MCF 10A (cell line): ENCODE results near the gene SARM1. TPM values are rescaled to one million over a fixed set of nuclear protein-coding genes. Genes with fewer than 3 reads are reported as not detected.

Source experiments
- BruUV-seq: library from RNA; stranded (reverse); fragments of 400-500 nt; replicated peaks from 2 replicates; lab custom pipeline; 2021; lab: Mats Ljungman, UMichigan
- CTCF ChIA-PET: fragments of 300-600 bp; sonication (Branson Sonifier 250); formaldehyde crosslinking; extraction: SDS; loops from one replicate; lab custom pipeline; 2021; ENCODE audit warnings: antibody characterized with exemption, inconsistent platforms; lab: Yijun Ruan, JAX
- POLR2A ChIA-PET: fragments of 300-600, 350-650 bp; sonication (Branson Sonifier 250); formaldehyde crosslinking; extraction: SDS; loops from one replicate; lab custom pipeline; 2020; ENCODE audit warnings: antibody characterized with exemption, inconsistent platforms; lab: Yijun Ruan, JAX
- DNase-seq: peaks from one replicate; pipeline ENCODE4 v3.0.0-alpha.2; 2018; ENCODE audit not compliant: unreplicated experiment
- H3K27ac Mint-ChIP-seq: one replicate; pipeline ENCODE4 v1.8.0; 2022; ENCODE audit warnings: mild to moderate bottlenecking, low read depth, mixed read lengths; ENCODE audit not compliant: unreplicated experiment
- H3K27me3 Mint-ChIP-seq: one replicate; pipeline ENCODE4 v1.8.0; 2022; ENCODE audit warnings: mixed read lengths; ENCODE audit not compliant: insufficient read depth, unreplicated experiment
- H3K36me3 Mint-ChIP-seq: one replicate; pipeline ENCODE4 v1.8.0; 2022; ENCODE audit warnings: mild to moderate bottlenecking, moderate library complexity, mixed read lengths; ENCODE audit not compliant: insufficient read depth, unreplicated experiment
- H3K4me1 Mint-ChIP-seq: one replicate; pipeline ENCODE4 v1.8.0; 2022; ENCODE audit warnings: mixed read lengths; ENCODE audit not compliant: insufficient read depth, unreplicated experiment
- H3K4me3 Mint-ChIP-seq: one replicate; pipeline ENCODE4 v1.8.0; 2022; ENCODE audit warnings: mild to moderate bottlenecking, moderate library complexity, mixed read lengths; ENCODE audit not compliant: unreplicated experiment
- H3K9me3 Mint-ChIP-seq: one replicate; pipeline ENCODE4 v1.8.0; 2022; ENCODE audit warnings: mixed read lengths; ENCODE audit not compliant: unreplicated experiment
- CTCF ChIP-seq: fragments of 200-600 bp; IDR thresholded peaks from one replicate; pipeline ENCODE4 v1.8.0; 2022; ENCODE audit warnings: antibody characterized with exemption, mild to moderate bottlenecking; ENCODE audit not compliant: unreplicated experiment
- intact Hi-C: fragments of 100-400 bp; cut with micrococcal nuclease; formaldehyde crosslinking; loops from 2 replicates; pipeline ENCODE4 v1.14.1; 2022
- total RNA-seq: library from RNA; stranded (reverse); gene quantifications from 2 replicates; pipeline ENCODE4 v1.2.3, GENCODE V29; 2022

SARM1 gene
- total RNA-seq, 1 experiment from 2014 or later = 0.63 TPM

- H3K27me3 Mint-ChIP-seq = no peaks in the 10 kb centered on the region
- peaks cover 23% of the 10 kb centered on the region for H3K4me1 Mint-ChIP-seq
- ChIA-PET CTCF (interaction anchor here (0.6 to 2.4 kb wide), 3 partner anchors 12 to 89 kb away, joined by 3 to 16 read pairs (median 6); no protein-coding TSS in a partner anchor), POLR2A (interaction anchor here (5.0 to 5.4 kb wide), 3 partner anchors 8 to 47 kb away, joined by 38 to 57 read pairs (median 49); partner anchors contain the start of gene POLDIP2)
- intact Hi-C loops = no loop called here
- no peaks in the 10 kb centered on the region for H3K9me3 Mint-ChIP-seq
- TSS peak; percentile 20 for BruUV-seq
- peaks cover 30% of the 10 kb centered on the region for H3K36me3 Mint-ChIP-seq
- peak overlapping the region; percentile 86 for H3K4me3 Mint-ChIP-seq
- no peak for DNase-seq
- H3K27ac Mint-ChIP-seq = no peak overlapping the region
- TF ChIP-seq CTCF = no peak
Observed at GRCh38 chr17:28404007-28404406, 32.5 kb downstream of the SARM1 start.

- ChIA-PET CTCF (interaction anchor here (0.6 to 2.4 kb wide), 5 partner anchors 12 to 152 kb away, joined by 4 to 16 read pairs (median 4); no protein-coding TSS in a partner anchor), POLR2A (interaction anchor here (0.7 to 5.4 kb wide), 6 partner anchors 8 to 338 kb away, joined by 3 to 57 read pairs (median 26); partner anchors contain the start of gene POLDIP2)
- BruUV-seq = no TSS peak
- peaks cover 23% of the 10 kb centered on the region for H3K4me1 Mint-ChIP-seq
- intact Hi-C loops = no loop called here
- H3K9me3 Mint-ChIP-seq = no peaks in the 10 kb centered on the region
- H3K4me3 Mint-ChIP-seq = peak overlapping the region; percentile 86
- DNase-seq = no peak
- no peaks in the 10 kb centered on the region for H3K27me3 Mint-ChIP-seq
- TF ChIP-seq CTCF = no peak
- no peak overlapping the region for H3K27ac Mint-ChIP-seq
- peaks cover 30% of the 10 kb centered on the region for H3K36me3 Mint-ChIP-seq
Observed at GRCh38 chr17:28404461-28404811, 32.9 kb downstream of the SARM1 start.

GRCh38 chr17:28404812-28405570 lies 33.5 kb downstream of the SARM1 start:
- peaks cover 23% of the 10 kb centered on the region for H3K4me1 Mint-ChIP-seq
- no peak for DNase-seq
- H3K27me3 Mint-ChIP-seq = no peaks in the 10 kb centered on the region
- ChIA-PET CTCF (interaction anchor here (0.6 to 2.4 kb wide), 5 partner anchors 11 to 153 kb away, joined by 4 to 16 read pairs (median 4); no protein-coding TSS in a partner anchor), POLR2A (interaction anchor here (0.6 to 5.8 kb wide), 12 partner anchors 9 to 338 kb away, joined by 3 to 57 read pairs (median 7); partner anchors contain the start of genes IFT20, POLDIP2 and TNFAIP1)
- no peak overlapping the region for H3K27ac Mint-ChIP-seq
- H3K4me3 Mint-ChIP-seq = peak overlapping the region; percentile 86
- no peaks in the 10 kb centered on the region for H3K9me3 Mint-ChIP-seq
- no peak for TF ChIP-seq CTCF
- peaks cover 30% of the 10 kb centered on the region for H3K36me3 Mint-ChIP-seq
- intact Hi-C loops = no loop called here
- no TSS peak for BruUV-seq
